Activated T-cell treated with anti-CD3 and anti-CD28 coated beads for 1 hour (primary cell): ENCODE measurements around the gene NMT1.

Source experiments
- DNase-seq: peaks from one replicate; pipeline ENCODE4 v3.0.0-alpha.2; 2020; ENCODE audit warnings: low read depth

The NMT1 gene

DNA sequence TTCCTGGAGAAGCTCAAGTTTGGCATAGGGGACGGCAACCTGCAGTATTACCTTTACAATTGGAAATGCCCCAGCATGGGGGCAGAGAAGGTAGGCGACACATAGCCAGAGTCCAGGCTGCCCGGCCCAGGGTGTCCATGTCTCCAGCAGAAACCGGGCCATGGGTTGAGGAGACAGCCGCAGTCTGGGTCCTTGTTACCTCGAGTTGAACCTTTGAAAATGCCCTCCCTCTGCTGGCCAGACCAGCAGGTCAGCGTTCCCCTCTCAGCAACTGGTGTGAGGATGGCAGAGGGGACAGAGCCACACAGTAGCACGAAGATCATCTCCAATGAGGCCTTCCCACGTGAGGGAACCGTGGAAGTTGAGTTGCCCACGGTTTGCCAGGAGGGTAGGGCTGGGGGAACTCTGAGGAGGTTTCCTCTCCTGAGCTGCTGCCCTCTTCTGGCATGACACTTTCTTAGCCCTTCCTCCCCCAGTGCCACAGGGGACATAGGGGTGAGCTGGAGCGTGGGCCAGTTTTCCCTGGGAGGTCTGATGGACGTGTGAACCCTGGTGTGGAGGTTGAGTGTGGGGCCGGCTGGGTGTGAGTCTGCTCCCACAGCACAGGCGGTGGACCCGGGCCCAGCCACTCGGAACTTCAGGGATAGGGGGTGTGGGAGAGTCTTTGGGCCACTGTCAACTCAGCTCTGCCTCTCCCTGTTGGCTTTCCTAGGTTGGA, 43.9 kb downstream of the NMT1 start:
- no peak for DNase-seq

DNA sequence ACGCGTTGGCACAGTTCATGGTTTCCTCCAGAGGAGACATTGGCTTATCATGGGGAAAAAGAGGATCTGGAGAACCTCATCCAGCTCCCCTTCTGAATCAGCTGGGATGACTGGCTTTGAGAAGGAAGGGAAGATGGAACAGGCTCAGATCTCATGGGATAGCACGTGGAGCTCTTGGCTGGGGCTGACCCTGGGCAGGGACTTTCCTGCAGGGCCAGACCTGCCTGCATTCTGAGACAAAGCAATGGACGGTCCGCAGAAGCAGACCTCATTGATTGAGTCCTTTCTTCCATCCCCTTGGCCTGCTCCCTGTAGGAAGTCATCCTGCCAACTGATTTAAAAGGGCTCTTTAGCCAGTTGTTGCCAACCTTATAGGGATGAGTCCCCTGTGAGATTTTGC, 45.0 kb downstream of the NMT1 start:
- no peak for DNase-seq

DNA sequence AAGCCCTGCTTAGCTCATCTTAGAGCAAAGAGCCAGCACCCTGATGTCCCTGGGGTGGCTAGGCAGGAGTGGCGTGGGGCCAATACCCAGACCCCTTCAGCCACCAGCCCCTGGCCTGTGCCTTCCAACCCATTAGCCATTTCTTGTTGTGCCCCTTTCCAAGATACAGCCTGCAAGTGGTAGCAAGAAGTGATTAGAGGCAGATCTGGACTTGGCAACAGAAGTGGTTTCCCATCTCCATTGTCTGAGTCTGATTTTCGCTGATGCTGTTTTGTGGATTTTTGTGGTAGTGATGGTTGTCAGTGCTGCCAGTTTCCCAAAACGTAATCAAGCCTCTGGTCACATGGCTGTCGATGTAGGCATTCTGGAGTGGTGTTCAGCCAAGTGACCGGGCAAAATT, 45.5 kb downstream of the NMT1 start:
- DNase-seq = no peak

DNA sequence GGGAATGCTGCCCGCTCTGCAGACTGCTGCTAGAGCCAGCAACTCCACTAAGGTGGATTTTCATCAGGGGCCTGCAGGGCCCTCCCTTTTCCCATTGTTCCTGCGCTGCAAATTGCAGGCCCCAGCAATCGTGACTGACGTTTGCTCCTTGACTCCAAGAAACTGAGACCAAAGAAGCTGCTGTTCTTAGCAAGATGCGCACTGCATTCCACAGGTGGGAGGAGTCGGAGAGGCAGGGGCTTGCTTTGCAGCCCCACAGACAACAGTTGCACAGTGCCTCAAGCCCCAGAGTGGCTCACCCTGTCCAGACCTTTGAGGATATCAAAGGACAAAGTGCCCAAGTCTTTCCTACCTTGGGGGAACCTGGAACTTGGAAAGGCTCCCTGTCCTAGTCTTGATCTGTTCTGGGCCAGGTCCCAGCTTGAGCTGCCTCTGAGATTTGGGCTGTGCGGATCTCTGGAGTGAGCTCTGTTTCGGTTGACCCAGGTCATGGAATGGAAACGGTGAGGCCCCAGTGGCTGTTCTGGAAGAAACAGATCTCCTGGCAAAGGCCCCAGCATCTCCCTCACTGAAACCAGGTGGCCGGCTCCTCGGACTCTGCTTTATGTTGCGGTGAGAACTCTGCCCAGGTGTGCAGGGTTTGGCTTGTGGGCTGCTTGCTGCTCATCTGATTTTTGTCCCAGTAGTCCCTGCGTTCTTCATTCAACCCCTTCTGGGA, 46.3 kb downstream of the NMT1 start:
- DNase-seq = no peak

- no peak for DNase-seq
Measured at GRCh38 chr17:45108051-45108450, 46.9 kb downstream of the NMT1 start.

DNA sequence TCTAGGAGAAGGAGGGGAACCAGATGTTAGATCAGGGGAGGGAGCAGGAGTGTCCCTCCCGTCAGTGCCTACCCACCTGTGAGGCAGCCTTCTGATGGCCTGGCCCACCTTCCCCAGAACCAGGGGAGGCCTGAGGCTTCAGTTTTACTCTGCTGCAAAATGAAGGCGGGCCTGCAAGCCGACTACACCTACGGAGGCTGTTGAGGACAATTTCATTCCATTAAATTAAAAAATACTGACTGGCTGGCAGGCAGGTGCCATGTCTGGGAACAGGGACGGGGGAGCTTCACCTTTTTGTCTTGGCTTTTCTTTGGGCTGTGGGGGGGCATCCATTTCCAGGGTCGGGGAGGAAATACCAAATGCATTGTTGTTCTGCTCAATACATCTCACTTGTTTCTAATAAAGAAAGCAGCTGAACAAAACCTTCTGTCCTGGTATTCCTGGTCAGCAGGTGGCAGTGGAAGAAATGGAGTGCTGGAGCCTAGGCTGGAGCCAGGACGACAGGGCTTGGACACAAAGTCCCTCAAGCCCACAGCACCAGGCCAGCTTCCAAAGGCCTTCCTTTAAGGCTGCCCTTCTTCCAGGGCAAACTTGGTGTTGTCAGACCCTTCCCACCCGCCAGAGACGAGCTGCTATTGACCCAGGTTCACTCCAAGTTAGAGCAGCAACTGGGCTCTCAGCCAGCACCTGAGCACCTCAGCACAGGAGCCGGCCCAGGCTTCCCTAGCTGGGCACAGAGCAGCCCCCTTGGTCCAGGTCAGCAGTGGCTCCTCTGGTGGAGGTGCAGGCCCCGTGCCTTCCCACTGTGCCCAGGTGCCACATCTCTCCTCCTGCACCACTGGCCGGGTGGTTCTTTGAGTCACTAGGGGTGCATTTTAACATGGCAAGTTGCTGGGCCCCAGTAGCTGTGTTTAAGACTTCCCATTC, 47.7 kb downstream of the NMT1 start:
- DNase-seq = no peak

DNA sequence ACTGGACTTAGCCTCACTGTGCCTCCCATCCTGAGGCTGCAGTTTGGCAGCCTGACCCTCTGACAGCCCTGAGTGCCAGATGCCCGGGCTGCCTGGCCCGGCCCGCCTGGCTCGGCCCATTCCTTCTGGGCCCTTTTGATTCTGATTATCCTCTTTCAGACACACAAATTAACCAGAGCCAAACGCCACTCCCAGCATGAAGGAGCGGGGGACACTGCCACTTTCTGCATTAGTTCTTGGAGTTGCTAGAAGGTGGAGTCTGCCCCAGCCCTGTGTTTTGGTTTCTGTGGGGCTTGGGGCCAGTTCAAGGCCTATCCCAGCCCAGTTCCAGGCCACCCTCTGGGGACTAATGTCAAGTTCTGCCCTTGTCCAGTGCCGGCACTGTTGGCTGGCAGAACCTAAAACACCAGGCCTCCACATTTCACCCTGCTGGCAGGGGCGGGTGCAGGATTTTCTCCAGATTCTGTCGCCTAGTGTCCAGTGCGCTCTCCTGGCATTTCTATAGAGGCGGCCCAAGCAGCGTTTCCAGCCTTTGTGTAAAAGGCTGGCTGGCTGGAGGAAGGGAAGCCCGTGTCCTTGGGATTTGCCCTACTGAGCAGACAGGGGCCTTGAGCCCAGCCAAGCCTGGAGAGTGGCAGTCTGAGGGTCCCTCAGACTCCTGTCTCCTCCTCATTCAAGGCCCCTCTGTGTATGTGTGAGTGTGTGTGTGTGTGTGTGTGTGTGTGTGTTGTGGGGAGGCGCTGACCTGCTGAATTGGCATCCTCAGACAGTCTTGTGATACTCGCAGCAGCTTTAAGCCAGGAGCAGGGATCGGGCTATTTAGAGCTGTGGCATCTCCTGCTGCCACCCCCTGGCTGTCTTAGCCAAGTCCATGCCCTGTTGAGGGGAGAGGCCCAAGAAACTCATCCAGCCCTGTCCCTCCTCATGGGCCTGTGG, 49.8 kb downstream of the NMT1 start:
- DNase-seq = no peak

DNA sequence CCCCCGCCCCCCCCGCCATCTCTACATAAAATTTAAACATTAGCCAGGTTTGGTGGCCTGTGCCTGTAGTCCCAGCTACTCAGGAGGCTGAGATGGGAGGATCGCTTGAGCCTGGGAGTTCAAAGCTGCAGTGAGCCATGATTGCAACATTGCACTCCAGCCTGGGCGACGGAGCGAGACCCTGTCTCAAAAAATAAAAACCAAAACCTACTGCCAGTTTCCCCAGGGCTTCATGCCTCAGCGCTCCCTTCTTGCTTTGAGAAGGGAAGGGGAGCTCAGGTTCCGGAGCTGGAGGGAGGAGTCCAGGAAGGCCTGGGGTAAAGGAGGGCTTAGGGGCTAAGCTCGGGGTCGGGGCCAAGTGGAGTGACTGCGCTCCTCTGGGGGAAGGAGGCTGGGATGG, 50.7 kb downstream of the NMT1 start:
- DNase-seq = no peak

DNA sequence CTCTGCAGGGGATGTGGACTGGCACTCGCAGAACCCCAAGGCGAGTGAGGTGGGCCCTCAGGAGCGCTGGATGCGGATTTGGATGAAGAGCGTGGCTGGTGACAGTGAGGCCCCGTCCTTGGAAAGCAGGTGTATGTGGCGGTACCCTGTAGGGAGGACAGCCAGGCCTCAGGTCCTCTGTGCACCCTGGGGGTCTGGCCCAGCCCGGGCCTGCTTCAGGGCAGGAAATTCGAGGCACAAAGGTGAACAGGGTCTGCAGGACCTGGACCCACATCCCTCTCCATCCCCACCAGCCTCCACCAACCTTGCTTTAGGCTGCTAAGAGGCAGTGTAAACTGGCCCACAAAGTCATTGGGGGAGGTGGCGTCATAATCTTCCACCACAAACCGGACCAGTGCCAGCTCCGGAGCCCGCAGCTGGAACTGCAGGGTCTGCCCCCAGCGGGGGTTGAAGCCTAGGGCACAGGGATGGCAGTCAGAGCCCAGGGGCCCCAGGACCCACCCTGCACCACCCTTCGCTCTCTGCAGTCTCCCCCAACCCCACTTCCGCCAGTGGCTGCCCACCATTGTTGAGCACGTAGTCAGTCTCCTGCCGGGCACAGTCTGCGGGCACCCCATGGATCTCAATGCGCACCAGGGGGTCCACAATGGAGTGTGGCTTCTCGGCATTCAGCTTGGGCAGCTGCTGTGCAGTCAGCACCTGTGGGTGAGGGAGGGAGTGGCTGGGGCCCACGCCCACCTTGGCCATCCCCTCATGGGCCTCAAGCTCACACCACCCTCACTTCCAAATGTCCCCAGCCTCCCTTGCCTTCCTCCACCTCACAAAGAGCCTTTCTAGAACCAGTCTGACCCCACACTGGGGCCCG, 51.7 kb downstream of the NMT1 start:
- DNase-seq = no peak

DNA sequence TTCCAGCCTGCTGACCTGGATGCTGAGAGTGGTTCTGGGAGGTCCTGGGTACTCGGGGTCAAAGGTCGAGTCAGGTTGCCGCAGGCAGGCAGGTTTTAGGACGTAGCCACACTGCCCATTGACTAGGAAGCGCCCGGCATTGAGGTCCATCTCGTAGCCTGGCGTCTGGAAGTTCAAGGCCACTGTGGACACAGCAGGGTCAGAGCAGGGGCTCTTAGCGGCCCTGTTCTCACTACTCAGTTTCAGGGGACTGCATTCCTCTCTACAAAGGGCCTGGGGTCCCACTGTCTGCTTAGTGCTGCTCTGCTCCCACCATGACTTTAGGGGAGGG, 52.3 kb downstream of the NMT1 start:
- DNase-seq = no peak

DNA sequence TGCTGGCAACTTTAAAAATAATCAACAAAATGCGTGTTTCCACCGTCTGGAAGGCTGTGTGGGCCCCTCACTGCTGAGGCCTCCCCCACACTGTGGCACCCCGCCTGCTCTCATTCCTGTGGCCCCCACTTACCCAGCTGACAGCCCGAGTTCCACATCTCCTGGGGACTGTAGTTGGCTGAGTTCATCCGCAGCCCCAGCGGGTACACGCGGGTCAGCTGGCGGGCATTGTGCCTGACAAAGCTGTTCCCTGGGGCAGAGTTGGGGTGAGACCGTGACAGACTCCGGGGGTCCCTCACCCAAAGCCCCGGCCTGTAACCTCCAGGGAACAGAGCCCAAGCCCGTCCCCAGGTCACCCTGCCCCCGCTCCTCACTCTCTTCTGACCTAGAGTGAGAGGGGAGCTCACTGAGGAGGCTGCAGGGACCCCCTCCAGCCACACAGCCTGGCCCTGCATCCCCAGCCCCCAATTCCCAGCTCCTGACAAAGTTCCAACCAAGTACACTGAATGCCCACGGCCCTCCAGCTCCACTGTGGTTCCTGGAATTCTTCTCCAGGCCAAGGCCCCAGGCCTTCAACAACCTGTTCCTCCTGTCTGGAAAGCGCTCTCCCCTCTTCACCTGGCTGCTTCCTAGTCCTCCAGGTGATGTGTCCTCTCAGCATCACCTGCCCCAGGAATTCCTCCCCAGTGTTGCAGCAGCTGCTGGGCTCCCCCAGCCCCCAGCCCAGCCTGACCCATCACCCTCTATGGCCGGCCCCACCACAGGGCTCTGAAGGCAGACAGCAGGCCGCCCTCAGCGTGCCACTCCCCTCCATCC, 53.2 kb downstream of the NMT1 start:
- no peak for DNase-seq

GRCh38 chr17:45115015-45115625, 54.0 kb downstream of the NMT1 start:
- no peak for DNase-seq

DNA sequence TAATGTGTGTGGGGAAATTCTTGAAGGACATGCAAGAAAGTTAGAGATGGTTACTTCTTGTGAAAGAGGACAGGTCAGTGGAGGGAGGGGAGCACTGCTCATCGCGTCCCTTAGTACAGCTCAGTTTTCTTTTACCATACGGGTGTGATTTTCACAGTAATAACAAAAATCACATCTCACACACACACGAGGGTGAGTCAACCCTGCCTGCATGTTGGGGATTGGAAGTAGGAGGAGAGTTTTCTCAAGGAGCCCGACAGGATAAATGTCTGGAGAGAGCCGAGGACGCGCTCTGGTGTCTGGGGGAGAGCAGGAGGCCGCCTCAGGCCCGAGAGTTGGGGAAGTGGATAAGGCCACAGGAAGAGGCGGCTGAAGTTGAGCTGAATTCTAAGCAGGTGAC, 54.8 kb downstream of the NMT1 start:
- DNase-seq = no peak

DNA sequence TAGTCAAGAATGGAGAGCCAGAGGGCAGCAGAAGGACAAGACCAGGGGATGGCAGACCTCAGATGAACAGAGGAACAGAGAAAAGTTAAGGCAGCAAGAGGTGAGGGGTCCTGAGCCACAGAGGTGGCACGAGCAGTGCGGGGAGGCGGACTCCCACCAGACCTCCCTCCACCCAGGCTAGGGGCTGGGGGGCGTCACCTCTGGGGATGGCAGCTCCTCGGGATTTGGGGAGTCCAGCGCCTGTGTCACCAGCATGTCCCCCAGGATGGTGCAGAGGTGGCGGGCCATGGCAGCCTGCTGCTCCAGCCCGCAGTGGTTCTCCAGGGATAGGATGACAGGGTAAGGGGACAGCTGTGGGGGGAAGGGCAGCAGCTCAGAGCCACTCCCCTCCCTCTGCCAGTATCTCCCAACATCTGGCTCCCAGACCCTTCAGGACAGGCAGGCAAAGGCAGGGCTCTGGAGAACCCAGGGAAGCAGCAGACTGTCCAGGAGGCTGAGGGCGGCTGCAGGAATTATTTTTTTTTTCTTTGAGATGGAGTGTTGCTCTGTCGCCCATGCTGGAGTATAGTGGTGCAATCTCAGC, 55.4 kb downstream of the NMT1 start:
- DNase-seq = no peak

DNA sequence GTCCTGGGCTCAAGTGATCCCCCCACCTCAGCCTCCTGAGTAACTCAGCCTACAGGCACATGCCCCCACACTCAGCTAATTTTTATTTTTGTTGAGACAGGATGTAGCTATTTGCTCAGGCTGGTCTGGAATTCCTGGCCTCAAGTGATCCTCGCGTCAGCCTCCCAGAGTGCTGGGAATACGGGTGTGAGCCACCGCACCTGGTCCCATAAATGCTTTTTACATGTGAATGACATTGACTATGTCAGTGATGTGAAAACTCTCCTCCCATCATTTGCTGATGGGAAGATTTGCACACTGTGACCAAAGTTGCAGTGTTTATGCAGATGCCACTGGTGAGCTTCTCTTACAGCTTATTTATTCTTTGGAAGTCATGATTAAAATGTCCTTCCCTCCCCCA, 56.2 kb downstream of the NMT1 start:
- no peak for DNase-seq

GRCh38 chr17:45117848-45118646, 56.9 kb downstream of the NMT1 start:
- DNase-seq = no peak

GRCh38 chr17:45118691-45119090, 57.6 kb downstream of the NMT1 start:
- DNase-seq = no peak

- DNase-seq = no peak
Measured at GRCh38 chr17:45119964-45120363, 58.8 kb downstream of the NMT1 start.
